Astrocyte (in vitro differentiated cells and primary cell): ENCODE results near the gene CTXND1. TPM values are rescaled to one million over a fixed set of nuclear protein-coding genes. Genes with fewer than 3 reads are reported as not detected.

Source experiments
- DNase-seq: peaks from one replicate; pipeline ENCODE4 v3.0.0-alpha.2; 2010; ENCODE audit warnings: low read depth
- FAIRE-seq: peaks from 2 replicates; lab custom pipeline; 2011; peaks lifted over from hg19 to GRCh38; lab: Jason Lieb, UNC
- H2AFZ ChIP-seq: 2 replicates; pipeline ENCODE4 v1.6.0; 2012; ENCODE audit warnings: low read depth, low read length, inconsistent platforms
- H3K27ac ChIP-seq: 2 replicates; pipeline ENCODE4 v1.5.1; 2011; ENCODE audit warnings: low read depth, low read length, inconsistent platforms
- H3K27me3 ChIP-seq: 2 replicates; pipeline ENCODE4 v1.6.0; 2011; ENCODE audit warnings: low read length, inconsistent platforms; ENCODE audit not compliant: insufficient read depth
- H3K36me3 ChIP-seq: 2 replicates; pipeline ENCODE4 v1.5.1; 2011; ENCODE audit warnings: low read length, inconsistent platforms; ENCODE audit not compliant: insufficient read depth
- H3K4me1 ChIP-seq: 2 replicates; pipeline ENCODE4 v1.5.1; 2011; ENCODE audit warnings: low read length, inconsistent platforms; ENCODE audit not compliant: insufficient read depth
- H3K4me2 ChIP-seq: 2 replicates; pipeline ENCODE4 v1.6.0; 2012; ENCODE audit warnings: low read length, inconsistent platforms
- H3K4me3 ChIP-seq: 2 replicates; pipeline ENCODE4 v1.5.1; 2011; ENCODE audit warnings: low read depth, mild to moderate bottlenecking, low read length, inconsistent platforms; ENCODE audit not compliant: insufficient read depth
- H3K79me2 ChIP-seq: 2 replicates; pipeline ENCODE4 v1.6.0; 2012; ENCODE audit warnings: mild to moderate bottlenecking, low read length, inconsistent platforms; ENCODE audit not compliant: insufficient read depth
- H3K9ac ChIP-seq: 2 replicates; pipeline ENCODE4 v1.6.0; 2012; ENCODE audit warnings: mild to moderate bottlenecking, low read length, inconsistent platforms
- H3K9me3 ChIP-seq: 2 replicates; pipeline ENCODE4 v1.5.1; 2012; ENCODE audit warnings: low read depth, mild to moderate bottlenecking, low read length, inconsistent platforms; ENCODE audit not compliant: insufficient read depth
- H4K20me1 ChIP-seq: 2 replicates; pipeline ENCODE4 v1.6.0; 2012; ENCODE audit warnings: low read length, inconsistent platforms; ENCODE audit not compliant: insufficient read depth
- H3K27ac Mint-ChIP-seq: one replicate; pipeline ENCODE4 v1.8.0; 2021; ENCODE audit warnings: mild to moderate bottlenecking, mixed read lengths; ENCODE audit not compliant: unreplicated experiment
- H3K27me3 Mint-ChIP-seq: one replicate; pipeline ENCODE4 v1.8.0; 2021; ENCODE audit warnings: low read depth, mixed read lengths; ENCODE audit not compliant: unreplicated experiment
- H3K36me3 Mint-ChIP-seq: one replicate; pipeline ENCODE4 v1.8.0; 2021; ENCODE audit warnings: low read depth, mixed read lengths; ENCODE audit not compliant: unreplicated experiment
- H3K4me1 Mint-ChIP-seq: one replicate; pipeline ENCODE4 v1.8.0; 2021; ENCODE audit warnings: low read depth, mixed read lengths; ENCODE audit not compliant: unreplicated experiment
- H3K4me3 Mint-ChIP-seq: one replicate; pipeline ENCODE4 v1.8.0; 2021; ENCODE audit warnings: mild to moderate bottlenecking, moderate library complexity, mixed read lengths; ENCODE audit not compliant: unreplicated experiment
- H3K9me3 Mint-ChIP-seq: one replicate; pipeline ENCODE4 v1.8.0; 2021; ENCODE audit warnings: mild to moderate bottlenecking, mixed read lengths; ENCODE audit not compliant: unreplicated experiment
- CTCF ChIP-seq: IDR thresholded peaks from 2 replicates; pipeline ENCODE4 v1.5.1; 2011; ENCODE audit warnings: low read depth, mild to moderate bottlenecking, inconsistent platforms, low read length, moderate library complexity; ENCODE audit not compliant: insufficient read depth
- EZH2 ChIP-seq: IDR thresholded peaks from 2 replicates; pipeline ENCODE4 v1.6.1; 2012; ENCODE audit warnings: mild to moderate bottlenecking, low read length, inconsistent platforms; ENCODE audit not compliant: insufficient read depth
- total RNA-seq: library from RNA; stranded (reverse); gene quantifications from 2 replicates; pipeline ENCODE4 v1.2.1, GENCODE V29; 2021

The CTXND1 gene
- total RNA-seq, 1 donor from 2014 or later, result not detected

- no peak for FAIRE-seq
- H3K36me3 ChIP-seq, result no peaks in the 10 kb centered on the region
- H3K27me3 ChIP-seq, result no peaks in the 10 kb centered on the region
- Mint-ChIP-seq H3K9me3 (no peaks in the 10 kb centered on the region), H3K27ac (peak overlapping the region; percentile 94), H3K4me1 (peaks cover 25% of the 10 kb centered on the region), H3K4me3 (no peak overlapping the region), H3K27me3 (no peaks in the 10 kb centered on the region), H3K36me3 (peaks cover 42% of the 10 kb centered on the region)
- no peaks in the 10 kb centered on the region for H3K9me3 ChIP-seq
- H3K4me3 ChIP-seq, result no peak overlapping the region
- H3K27ac ChIP-seq, result peak overlapping the region; percentile 68
- peak; percentile 72 for DNase-seq
- H2AFZ ChIP-seq, result peak overlapping the region; percentile 76
- H4K20me1 ChIP-seq, result no peaks in the 10 kb centered on the region
- H3K79me2 ChIP-seq, result no peaks in the 10 kb centered on the region
- peak overlapping the region; percentile 56 for H3K4me2 ChIP-seq
- TF ChIP-seq CTCF (no peak), EZH2 (no peak)
- no peak overlapping the region for H3K9ac ChIP-seq
- H3K4me1 ChIP-seq, result peaks cover 11% of the 10 kb centered on the region
Measured at GRCh38 chr15:80159811-80160569, 92.0 kb downstream of the CTXND1 start.

GRCh38 chr15:80159301-80159700, 92.7 kb downstream of the CTXND1 start:
- H3K36me3 Mint-ChIP-seq, result peaks cover 37% of the 10 kb centered on the region
- Histone ChIP-seq H3K4me2 (no peak overlapping the region), H4K20me1 (no peaks in the 10 kb centered on the region), H3K9me3 (no peaks in the 10 kb centered on the region), H3K27ac (no peak overlapping the region), H3K27me3 (no peaks in the 10 kb centered on the region), H3K36me3 (no peaks in the 10 kb centered on the region), H3K79me2 (no peaks in the 10 kb centered on the region), H2AFZ (no peak overlapping the region), H3K4me3 (no peak overlapping the region), H3K9ac (no peak overlapping the region), H3K4me1 (peaks cover 11% of the 10 kb centered on the region)
- H3K4me1 Mint-ChIP-seq, result peaks cover 31% of the 10 kb centered on the region
- FAIRE-seq, result no peak
- H3K27me3 Mint-ChIP-seq, result no peaks in the 10 kb centered on the region
- DNase-seq, result no peak
- H3K4me3 Mint-ChIP-seq, result no peak overlapping the region
- H3K27ac Mint-ChIP-seq, result no peak overlapping the region
- no peaks in the 10 kb centered on the region for H3K9me3 Mint-ChIP-seq
- no peak for TF ChIP-seq CTCF
- TF ChIP-seq EZH2, result no peak

- no peak for TF ChIP-seq EZH2
- TF ChIP-seq CTCF, result no peak
- H3K4me1 ChIP-seq, result peaks cover 22% of the 10 kb centered on the region
- no peaks in the 10 kb centered on the region for H3K9me3 ChIP-seq
- DNase-seq (no peak), FAIRE-seq (no peak)
- no peak overlapping the region for H3K27ac Mint-ChIP-seq
- H3K4me1 Mint-ChIP-seq, result peaks cover 42% of the 10 kb centered on the region
- H3K79me2 ChIP-seq, result peaks cover 4% of the 10 kb centered on the region
- H2AFZ ChIP-seq, result no peak overlapping the region
- H3K4me2 ChIP-seq, result no peak overlapping the region
- no peaks in the 10 kb centered on the region for H3K27me3 Mint-ChIP-seq
- no peaks in the 10 kb centered on the region for H4K20me1 ChIP-seq
- H3K36me3 ChIP-seq, result no peaks in the 10 kb centered on the region
- H3K9me3 Mint-ChIP-seq, result no peaks in the 10 kb centered on the region
- no peak overlapping the region for H3K9ac ChIP-seq
- H3K27ac ChIP-seq, result no peak overlapping the region
- H3K36me3 Mint-ChIP-seq, result peaks cover 25% of the 10 kb centered on the region
- no peak overlapping the region for H3K4me3 ChIP-seq
- no peaks in the 10 kb centered on the region for H3K27me3 ChIP-seq
- no peak overlapping the region for H3K4me3 Mint-ChIP-seq
Measured at GRCh38 chr15:80157215-80157614, 94.8 kb downstream of the CTXND1 start.
